ENCODE data around the gene COP1.

The COP1 gene

GRCh38 chr1:175941164-175941563 is 265.9 kb downstream of the COP1 start:
- DNase-seq (ENCODE audit: low read depth in 1 of 2, low spot score in 1 of 2), result no peak
- TF ChIP-seq JUND (IDR thresholded peaks at IDR 0.05; ENCODE audit: low read depth), result no peak
- in situ Hi-C loops (cut with HindIII; ENCODE audit: low pct_unique_long_range_greater_than_20kb, low sequenced_read_pairs), result no loop called here

- no peak for TF ChIP-seq JUND (IDR thresholded peaks at IDR 0.05; ENCODE audit: low read depth)
- in situ Hi-C loops (cut with HindIII; ENCODE audit: low pct_unique_long_range_greater_than_20kb, low sequenced_read_pairs), result no loop called here
- no peak for DNase-seq (ENCODE audit: low read depth in 1 of 2, low spot score in 1 of 2)
Measured at GRCh38 chr1:175936736-175937135, 270.4 kb downstream of the COP1 start.

DNA sequence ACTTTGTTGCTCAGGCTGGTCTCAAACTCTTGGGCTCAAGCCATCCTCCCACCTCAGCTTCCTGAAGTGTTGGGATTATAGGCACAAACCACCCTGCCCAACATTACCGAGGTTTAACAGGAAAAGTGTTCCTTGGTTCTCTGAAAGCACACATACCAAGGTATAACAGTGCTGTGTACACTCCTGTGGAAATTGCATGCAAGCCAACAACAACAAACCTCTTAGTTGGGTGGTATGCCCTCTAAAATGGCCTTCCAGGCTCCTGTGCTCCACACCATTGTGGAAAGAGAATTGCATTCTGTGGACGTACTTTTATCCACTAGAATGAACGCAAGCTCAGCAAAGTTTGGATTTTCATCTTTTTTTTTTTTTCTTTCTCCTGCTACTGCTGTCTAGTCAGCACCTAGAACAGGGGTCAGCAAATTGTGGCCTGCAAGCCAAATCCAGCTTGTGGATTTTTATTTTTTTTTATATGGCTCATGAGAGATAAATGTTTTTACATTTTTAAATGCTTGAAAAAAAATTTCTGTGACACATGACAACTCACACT is 271.4 kb downstream of the COP1 start:
- TF ChIP-seq JUND (IDR thresholded peaks at IDR 0.05; ENCODE audit: low read depth), result no peak
- in situ Hi-C loops (cut with HindIII; ENCODE audit: low pct_unique_long_range_greater_than_20kb, low sequenced_read_pairs), result no loop called here
- DNase-seq (ENCODE audit: low read depth in 1 of 2, low spot score in 1 of 2), result no peak

GRCh38 chr1:175935166-175935565 is 271.9 kb downstream of the COP1 start:
- in situ Hi-C loops (cut with HindIII; ENCODE audit: low pct_unique_long_range_greater_than_20kb, low sequenced_read_pairs), result no loop called here
- no peak for TF ChIP-seq JUND (IDR thresholded peaks at IDR 0.05; ENCODE audit: low read depth)

GRCh38 chr1:175933801-175934200 is 273.3 kb downstream of the COP1 start:
- no peak for TF ChIP-seq JUND (IDR thresholded peaks at IDR 0.05; ENCODE audit: low read depth)
- in situ Hi-C loops (cut with HindIII; ENCODE audit: low pct_unique_long_range_greater_than_20kb, low sequenced_read_pairs), result no loop called here
- DNase-seq (ENCODE audit: low read depth in 1 of 2, low spot score in 1 of 2), result peak in 1 of 2 experiments; percentile 35

More at GRCh38 chr1:175935166-175935565, 271.9 kb downstream of the COP1 start:
- no peak for DNase-seq (ENCODE audit: low read depth in 1 of 2, low spot score in 1 of 2)

- TF ChIP-seq JUND (IDR thresholded peaks at IDR 0.05; ENCODE audit: low read depth), result no peak
- DNase-seq (ENCODE audit: low read depth in 1 of 2, low spot score in 1 of 2), result no peak
- in situ Hi-C loops (cut with HindIII; ENCODE audit: low pct_unique_long_range_greater_than_20kb, low sequenced_read_pairs), result no loop called here
Measured at GRCh38 chr1:175927944-175928343, 279.1 kb downstream of the COP1 start.

GRCh38 chr1:175922254-175922881 is 284.7 kb downstream of the COP1 start:
- TF ChIP-seq JUND (IDR thresholded peaks at IDR 0.05; ENCODE audit: low read depth), result no peak
- DNase-seq (ENCODE audit: low read depth in 1 of 2, low spot score in 1 of 2), result no peak
- in situ Hi-C loops (cut with HindIII; ENCODE audit: low pct_unique_long_range_greater_than_20kb, low sequenced_read_pairs), result no loop called here

DNA sequence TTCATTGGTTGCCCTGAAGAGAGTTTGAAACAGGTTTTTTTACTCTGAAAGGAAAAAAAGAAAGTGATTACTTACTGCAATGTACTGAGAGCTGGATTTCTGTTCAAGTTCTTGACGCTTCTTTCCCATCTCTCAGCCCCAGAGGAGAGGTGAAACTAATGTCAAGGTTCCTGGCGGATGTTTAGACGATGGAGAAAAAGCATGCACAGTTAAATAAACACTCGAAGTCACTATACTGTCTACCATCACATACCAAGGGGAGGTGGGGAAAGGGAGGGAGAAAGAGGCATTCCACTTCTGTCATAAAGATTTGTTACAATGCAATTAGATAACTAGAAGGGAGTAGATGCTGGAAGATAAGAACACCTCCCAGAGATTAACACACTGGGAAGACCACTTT is 286.7 kb downstream of the COP1 start:
- DNase-seq (ENCODE audit: low read depth in 1 of 2, low spot score in 1 of 2), result no peak
- no peak for TF ChIP-seq JUND (IDR thresholded peaks at IDR 0.05; ENCODE audit: low read depth)
- in situ Hi-C loops (cut with HindIII; ENCODE audit: low pct_unique_long_range_greater_than_20kb, low sequenced_read_pairs), result no loop called here

- DNase-seq (ENCODE audit: low read depth in 1 of 2, low spot score in 1 of 2), result no peak
- in situ Hi-C loops (cut with HindIII; ENCODE audit: low pct_unique_long_range_greater_than_20kb, low sequenced_read_pairs), result no loop called here
- TF ChIP-seq JUND (IDR thresholded peaks at IDR 0.05; ENCODE audit: low read depth), result no peak
Measured at GRCh38 chr1:175919001-175919400, 288.1 kb downstream of the COP1 start.

GRCh38 chr1:175918364-175918801 is 288.7 kb downstream of the COP1 start:
- TF ChIP-seq JUND (IDR thresholded peaks at IDR 0.05; ENCODE audit: low read depth), result no peak
- in situ Hi-C loops (cut with HindIII; ENCODE audit: low pct_unique_long_range_greater_than_20kb, low sequenced_read_pairs), result no loop called here
- no peak for DNase-seq (ENCODE audit: low read depth in 1 of 2, low spot score in 1 of 2)

DNA sequence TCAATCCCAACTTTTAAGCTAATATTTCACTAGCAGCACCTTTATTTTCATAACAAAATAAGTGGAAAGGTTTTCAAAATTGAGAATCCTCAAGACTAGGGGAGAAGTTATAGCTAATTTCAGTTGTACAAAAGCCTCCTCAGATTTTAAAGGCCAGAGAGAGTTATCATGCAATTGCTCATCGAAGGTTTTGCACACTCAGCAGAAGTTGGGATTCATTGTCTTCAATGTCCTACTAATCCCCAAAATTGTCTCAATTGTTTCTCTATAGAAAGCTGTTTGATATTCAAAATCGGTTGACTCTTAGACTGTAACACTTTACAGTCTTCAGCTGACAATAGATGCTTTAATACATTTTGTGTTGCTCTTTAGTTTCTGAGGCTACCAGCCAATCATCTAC is 293.0 kb downstream of the COP1 start:
- TF ChIP-seq JUND (IDR thresholded peaks at IDR 0.05; ENCODE audit: low read depth), result no peak
- in situ Hi-C loops (cut with HindIII; ENCODE audit: low pct_unique_long_range_greater_than_20kb, low sequenced_read_pairs), result no loop called here
- DNase-seq (ENCODE audit: low read depth in 1 of 2, low spot score in 1 of 2), result no peak

- in situ Hi-C loops (cut with HindIII; ENCODE audit: low pct_unique_long_range_greater_than_20kb, low sequenced_read_pairs), result no loop called here
- TF ChIP-seq JUND (IDR thresholded peaks at IDR 0.05; ENCODE audit: low read depth), result no peak
- DNase-seq (ENCODE audit: low read depth in 1 of 2, low spot score in 1 of 2), result no peak
Measured at GRCh38 chr1:175911138-175911537, 295.9 kb downstream of the COP1 start.

- in situ Hi-C loops (cut with HindIII; ENCODE audit: low pct_unique_long_range_greater_than_20kb, low sequenced_read_pairs), result no loop called here
- no peak for TF ChIP-seq JUND (IDR thresholded peaks at IDR 0.05; ENCODE audit: low read depth)
- DNase-seq (ENCODE audit: low read depth in 1 of 2, low spot score in 1 of 2), result no peak
Measured at GRCh38 chr1:175906370-175906769, 300.7 kb downstream of the COP1 start.

DNA sequence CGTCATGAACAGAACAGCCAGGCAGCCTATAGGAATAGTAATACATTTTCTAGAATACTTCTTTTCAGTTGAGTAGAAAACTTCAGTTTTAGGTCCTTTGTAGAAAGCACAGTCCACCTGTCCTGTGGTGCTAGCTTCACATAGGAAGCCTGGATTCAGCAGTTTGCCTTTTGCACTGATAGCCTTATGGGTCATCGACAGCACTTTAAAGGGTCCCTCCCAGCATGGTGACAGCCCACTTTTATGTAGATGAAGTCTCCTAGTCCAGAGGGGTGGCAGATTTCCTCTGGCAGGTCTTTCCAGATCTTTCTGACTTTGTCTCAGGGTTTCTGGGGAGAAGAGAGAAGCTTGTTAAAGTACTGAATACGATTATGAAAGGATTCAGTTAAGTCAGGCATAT is 302.3 kb downstream of the COP1 start:
- no peak for DNase-seq (ENCODE audit: low read depth in 1 of 2, low spot score in 1 of 2)
- in situ Hi-C loops (cut with HindIII; ENCODE audit: low pct_unique_long_range_greater_than_20kb, low sequenced_read_pairs), result no loop called here
- no peak for TF ChIP-seq JUND (IDR thresholded peaks at IDR 0.05; ENCODE audit: low read depth)
